HEK293T (cell line): ENCODE results near the gene FAM50A.

Experiments
- ARNT ChIP-seq: fragments of 450-650 bp; IDR thresholded peaks from 2 replicates; pipeline ENCODE4 v1.6.1; 2017; ENCODE audit warnings: mild to moderate bottlenecking
- BHLHE40 ChIP-seq: fragments of 450-650 bp; IDR thresholded peaks from 2 replicates; pipeline ENCODE4 v1.6.1; 2016; ENCODE audit warnings: mild to moderate bottlenecking, moderate library complexity, borderline replicate concordance
- ELF4 ChIP-seq: fragments of 450-650 bp; IDR thresholded peaks from 2 replicates; pipeline ENCODE4 v1.6.1; 2017; ENCODE audit warnings: antibody characterized with exemption
- FOXK2 ChIP-seq: fragments of 450-650 bp; IDR thresholded peaks from 2 replicates; pipeline ENCODE4 v1.6.1; 2016; ENCODE audit warnings: mild to moderate bottlenecking
- FOXM1 ChIP-seq: fragments of 450-650 bp; IDR thresholded peaks from 2 replicates; pipeline ENCODE4 v1.6.1; 2017; ENCODE audit warnings: mild to moderate bottlenecking, borderline replicate concordance
- HDGF ChIP-seq: fragments of 450-650 bp; IDR thresholded peaks from 2 replicates; pipeline ENCODE4 v1.6.1; 2017; ENCODE audit warnings: antibody characterized with exemption, borderline replicate concordance
- L3MBTL2 ChIP-seq: fragments of 450-650 bp; conservative IDR thresholded peaks from 2 replicates; pipeline ENCODE4 v1.6.1; 2016; ENCODE audit warnings: mild to moderate bottlenecking
- LEF1 ChIP-seq: fragments of 450-650 bp; IDR thresholded peaks from 2 replicates; pipeline ENCODE4 v1.6.1; 2017; ENCODE audit warnings: mild to moderate bottlenecking, borderline replicate concordance
- SP1 ChIP-seq: fragments of 450-650 bp; IDR thresholded peaks from 2 replicates; pipeline ENCODE4 v1.6.1; 2017
- SUZ12 ChIP-seq: fragments of 450-650 bp; IDR thresholded peaks from 2 replicates; pipeline ENCODE4 v1.6.1; 2016; ENCODE audit warnings: mild to moderate bottlenecking
- TARDBP ChIP-seq: fragments of 450-650 bp; IDR thresholded peaks from 2 replicates; pipeline ENCODE4 v1.6.1; 2016
- ZNF384 ChIP-seq: fragments of 450-650 bp; IDR thresholded peaks from 2 replicates; pipeline ENCODE4 v1.6.1; 2016
- TF ChIP-seq, protein P1 (sequence below): fragments of 450-650 bp; IDR thresholded peaks from 2 replicates; pipeline ENCODE4 v1.6.1; 2016

- TF ChIP-seq ELF4 (no peak), BHLHE40 (no peak), ZNF384 (no peak), TARDBP (no peak), FOXK2 (no peak), SP1 (no peak), LEF1 (no peak), ARNT (no peak), SUZ12 (no peak), FOXM1 (no peak), L3MBTL2 (no peak), HDGF (peak; percentile 58; the same call in 1 of the 2 replicates)
- TF ChIP-seq, protein P1, sequence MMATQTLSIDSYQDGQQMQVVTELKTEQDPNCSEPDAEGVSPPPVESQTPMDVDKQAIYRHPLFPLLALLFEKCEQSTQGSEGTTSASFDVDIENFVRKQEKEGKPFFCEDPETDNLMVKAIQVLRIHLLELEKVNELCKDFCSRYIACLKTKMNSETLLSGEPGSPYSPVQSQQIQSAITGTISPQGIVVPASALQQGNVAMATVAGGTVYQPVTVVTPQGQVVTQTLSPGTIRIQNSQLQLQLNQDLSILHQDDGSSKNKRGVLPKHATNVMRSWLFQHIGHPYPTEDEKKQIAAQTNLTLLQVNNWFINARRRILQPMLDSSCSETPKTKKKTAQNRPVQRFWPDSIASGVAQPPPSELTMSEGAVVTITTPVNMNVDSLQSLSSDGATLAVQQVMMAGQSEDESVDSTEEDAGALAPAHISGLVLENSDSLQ = no peak
Measured at GRCh38 chrX:154444755-154445246, 860 bp downstream of the FAM50A start.
